Measurements from ENCODE around the gene POMC. TPM values are rescaled to one million over a fixed set of nuclear protein-coding genes. Genes with fewer than 3 reads are reported as not detected.
A peak's percentile ranks its signal among the peaks of the same experiment; 100 is the strongest.

Gene POMC
- total RNA-seq, 1 donor from 2014 or later = 3.3 TPM

DNA sequence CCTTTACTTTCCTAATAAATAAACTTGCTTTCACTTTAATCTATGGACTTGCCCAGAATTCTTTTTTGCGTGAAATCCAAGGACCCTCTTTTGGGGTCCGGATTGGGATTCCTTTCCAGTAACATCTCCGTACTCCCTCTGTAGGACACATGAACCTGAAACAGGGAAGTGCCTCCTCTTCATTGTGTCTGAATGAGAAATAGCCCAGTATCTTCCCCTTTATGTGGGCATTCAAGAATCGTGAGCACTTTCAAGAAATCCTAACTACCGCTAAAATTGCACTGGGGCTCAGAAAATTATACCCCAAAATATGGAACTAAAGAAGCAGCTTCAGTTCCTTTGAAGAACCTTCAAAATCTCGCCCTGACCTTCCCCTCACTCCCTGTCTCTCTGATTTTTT lies 7.8 kb upstream of the POMC start:
- TF ChIP-seq, protein P1, sequence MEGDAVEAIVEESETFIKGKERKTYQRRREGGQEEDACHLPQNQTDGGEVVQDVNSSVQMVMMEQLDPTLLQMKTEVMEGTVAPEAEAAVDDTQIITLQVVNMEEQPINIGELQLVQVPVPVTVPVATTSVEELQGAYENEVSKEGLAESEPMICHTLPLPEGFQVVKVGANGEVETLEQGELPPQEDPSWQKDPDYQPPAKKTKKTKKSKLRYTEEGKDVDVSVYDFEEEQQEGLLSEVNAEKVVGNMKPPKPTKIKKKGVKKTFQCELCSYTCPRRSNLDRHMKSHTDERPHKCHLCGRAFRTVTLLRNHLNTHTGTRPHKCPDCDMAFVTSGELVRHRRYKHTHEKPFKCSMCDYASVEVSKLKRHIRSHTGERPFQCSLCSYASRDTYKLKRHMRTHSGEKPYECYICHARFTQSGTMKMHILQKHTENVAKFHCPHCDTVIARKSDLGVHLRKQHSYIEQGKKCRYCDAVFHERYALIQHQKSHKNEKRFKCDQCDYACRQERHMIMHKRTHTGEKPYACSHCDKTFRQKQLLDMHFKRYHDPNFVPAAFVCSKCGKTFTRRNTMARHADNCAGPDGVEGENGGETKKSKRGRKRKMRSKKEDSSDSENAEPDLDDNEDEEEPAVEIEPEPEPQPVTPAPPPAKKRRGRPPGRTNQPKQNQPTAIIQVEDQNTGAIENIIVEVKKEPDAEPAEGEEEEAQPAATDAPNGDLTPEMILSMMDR (IDR thresholded peaks at IDR 0.05) = no peak
- no peak for DNase-seq
- Histone ChIP-seq H3K27me3 (peaks cover 6% of the 10 kb centered on the region), H3K9me3 (no peaks in the 10 kb centered on the region), H3K4me1 (no peaks in the 10 kb centered on the region), H3K36me3 (no peaks in the 10 kb centered on the region), H3K4me3 (no peak overlapping the region), H3K27ac (no peak overlapping the region)
- intact Hi-C loops (cut with DNase I) = no loop called here
- ATAC-seq = peak; percentile 57

DNA sequence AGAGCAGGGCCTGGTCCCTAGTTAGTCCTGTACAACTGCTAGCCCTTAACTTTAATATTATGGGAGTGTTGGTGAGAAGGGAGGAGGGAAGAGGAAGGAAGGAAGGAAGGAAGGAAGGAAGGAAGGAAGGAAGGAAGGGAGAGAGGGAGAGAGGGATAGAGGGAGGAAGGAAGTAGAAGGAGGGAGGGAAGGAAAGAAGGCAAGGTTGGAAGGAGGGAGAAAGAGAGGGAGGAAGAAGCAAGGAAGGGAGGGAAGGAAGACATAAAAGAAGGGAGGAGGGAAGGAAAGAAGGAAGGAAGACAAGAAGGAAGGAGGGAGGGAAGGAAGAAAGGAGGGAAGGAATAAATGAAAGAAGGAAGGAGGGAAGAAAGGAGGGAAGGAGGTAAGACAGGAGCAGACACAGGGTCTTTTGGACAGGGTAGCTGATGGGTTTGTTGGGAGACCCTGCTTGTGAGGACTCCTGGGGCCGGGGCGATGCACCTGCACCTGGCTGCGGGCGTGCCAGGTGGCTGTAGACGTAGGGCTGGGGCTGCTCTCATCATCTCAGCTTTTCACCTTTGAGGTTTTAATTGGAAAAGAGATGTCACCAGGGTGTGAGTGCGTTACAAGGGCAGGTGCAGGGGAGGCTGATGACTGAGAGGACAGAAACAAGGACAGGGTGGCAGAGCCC lies 5.9 kb upstream of the POMC start:
- DNase-seq = peak; percentile 28
- Histone ChIP-seq H3K36me3 (no peaks in the 10 kb centered on the region), H3K4me3 (no peak overlapping the region), H3K27ac (no peak overlapping the region), H3K9me3 (no peaks in the 10 kb centered on the region), H3K27me3 (peaks cover 19% of the 10 kb centered on the region), H3K4me1 (no peaks in the 10 kb centered on the region)
- TF ChIP-seq, protein P1 (IDR thresholded peaks at IDR 0.05) = no peak
- intact Hi-C loops (cut with DNase I) = no loop called here
- ATAC-seq = no peak

DNA sequence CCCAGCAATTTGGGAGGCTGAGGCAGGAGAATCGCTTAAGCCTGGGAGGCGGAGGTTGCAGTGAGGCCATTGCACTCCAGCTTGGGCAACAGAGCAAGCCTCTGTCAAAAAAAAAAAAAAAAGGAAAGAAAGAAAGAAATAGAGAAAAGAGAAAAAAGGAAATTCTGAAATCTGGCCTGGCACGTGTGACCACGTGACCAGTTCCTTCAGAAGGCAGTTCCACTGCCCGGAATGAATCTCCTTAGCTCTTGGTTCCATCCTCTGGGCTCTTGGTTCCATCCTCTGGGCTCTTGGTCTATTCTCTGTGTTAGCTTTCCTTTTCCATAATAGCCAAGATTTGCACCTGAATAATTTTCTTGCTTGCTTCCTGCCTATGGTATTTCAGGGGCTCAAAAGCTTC lies 5.3 kb upstream of the POMC start:
- no peak overlapping the region for H3K27ac ChIP-seq
- no peaks in the 10 kb centered on the region for H3K36me3 ChIP-seq
- intact Hi-C loops (cut with DNase I) = no loop called here
- H3K4me3 ChIP-seq = no peak overlapping the region
- peaks cover 25% of the 10 kb centered on the region for H3K27me3 ChIP-seq
- ATAC-seq (no peak), DNase-seq (no peak)
- H3K9me3 ChIP-seq = no peaks in the 10 kb centered on the region
- H3K4me1 ChIP-seq = no peaks in the 10 kb centered on the region
- TF ChIP-seq, protein P1 (IDR thresholded peaks at IDR 0.05) = no peak

DNA sequence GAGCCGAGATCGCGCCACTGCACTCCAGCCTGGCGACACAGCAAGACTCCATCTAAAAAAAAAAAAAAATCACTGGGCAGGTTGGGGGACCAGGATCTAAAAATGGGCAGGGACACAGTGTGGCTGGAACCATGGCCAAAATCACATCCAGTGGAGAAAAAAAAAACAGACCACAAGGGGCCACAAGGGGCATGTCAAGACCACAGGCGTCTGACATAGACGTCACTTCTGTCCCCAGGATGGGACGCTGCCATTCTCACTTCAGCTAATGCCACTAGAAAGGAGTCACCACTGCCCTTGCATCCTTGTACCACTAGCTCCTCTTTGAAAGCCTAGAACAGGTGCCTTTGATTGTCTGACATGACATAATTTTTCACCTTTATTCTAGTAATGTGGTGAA lies 2.5 kb upstream of the POMC start:
- H3K27me3 ChIP-seq = peaks cover 52% of the 10 kb centered on the region
- TF ChIP-seq, protein P1 (IDR thresholded peaks at IDR 0.05) = no peak

DNA sequence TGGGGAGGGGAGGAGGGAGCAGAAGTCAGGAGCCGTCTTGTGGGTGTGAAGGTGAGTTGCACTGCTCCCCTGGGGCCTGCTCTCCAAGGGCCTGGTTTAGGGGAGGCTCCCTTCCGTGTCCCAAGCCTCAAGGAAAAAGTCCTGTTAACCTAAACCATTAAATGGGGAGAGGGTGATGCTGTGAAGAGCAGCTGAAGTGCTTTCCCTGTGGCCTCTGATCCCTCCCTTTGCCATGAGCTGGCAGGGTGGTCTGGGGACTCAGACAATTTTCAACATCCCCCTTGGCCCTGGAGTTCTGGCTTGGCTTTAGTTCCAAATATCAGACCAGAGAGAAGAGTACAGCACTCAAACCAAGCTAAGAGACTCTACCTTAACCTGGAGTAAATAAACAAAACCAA lies 692 bp upstream of the POMC start:
- H3K27ac ChIP-seq = no peak overlapping the region
- H3K4me1 ChIP-seq = peaks cover 11% of the 10 kb centered on the region
- no peaks in the 10 kb centered on the region for H3K36me3 ChIP-seq
- ATAC-seq (no peak), DNase-seq (no peak)
- no peaks in the 10 kb centered on the region for H3K9me3 ChIP-seq
- TF ChIP-seq, protein P1 (IDR thresholded peaks at IDR 0.05) = no peak
- H3K27me3 ChIP-seq = peaks cover 54% of the 10 kb centered on the region
- intact Hi-C loops (cut with DNase I) = no loop called here
- H3K4me3 ChIP-seq = no peak overlapping the region

More for the DNA sequence above, 2.5 kb upstream of the POMC start:
- DNase-seq (no peak), ATAC-seq (no peak)
- intact Hi-C loops (cut with DNase I) = no loop called here
- peaks cover 11% of the 10 kb centered on the region for H3K4me1 ChIP-seq
- H3K36me3 ChIP-seq = no peaks in the 10 kb centered on the region
- H3K9me3 ChIP-seq = no peaks in the 10 kb centered on the region
- no peak overlapping the region for H3K4me3 ChIP-seq
- H3K27ac ChIP-seq = no peak overlapping the region
